Measurements from ENCODE around the gene UBE2I. TPM values are rescaled to one million over a fixed set of nuclear protein-coding genes. Genes with fewer than 3 reads are reported as not detected.

UBE2I gene
- total and polyA plus RNA-seq, 4 donors, result 19.4 to 23.9 (median 22.5) TPM

GRCh38 chr16:1279081-1279944 is 30.1 kb upstream of the UBE2I start:
- H3K36me3 ChIP-seq (ENCODE audit: control insufficient read depth in 4 of 4, insufficient read depth in 3 of 4, low read depth in 1 of 4, low read length in 3 of 4), result no peaks in the 10 kb centered on the region
- H3K9ac ChIP-seq (ENCODE audit: low read depth in 1 of 2, low read length in 2 of 2), result no peak overlapping the region
- H3K27me3 ChIP-seq (ENCODE audit: control insufficient read depth in 4 of 4, insufficient read depth in 4 of 4, low read length in 3 of 4), result peaks cover 0 to 3% (median 0%) of the 10 kb centered on the region in 4 donors
- H3K4me3 ChIP-seq (ENCODE audit: low read depth in 1 of 3, low read length in 3 of 3), result no peak overlapping the region
- H3K9me3 ChIP-seq (ENCODE audit: control insufficient read depth in 4 of 4, low read length in 3 of 4), result no peaks in the 10 kb centered on the region
- no peaks in the 10 kb centered on the region for H3K4me1 ChIP-seq (ENCODE audit: control insufficient read depth in 4 of 4, insufficient read depth in 4 of 4, low read length in 3 of 4)
- TF ChIP-seq FOXA2 (IDR thresholded peaks at IDR 0.05), result no peak
- no peak for TF ChIP-seq MAX (IDR thresholded peaks at IDR 0.05)
- no peak for TF ChIP-seq ZBTB33 (IDR thresholded peaks at IDR 0.05)
- no peak for TF ChIP-seq FOXA1 (IDR thresholded peaks at IDR 0.05)
- no peak for TF ChIP-seq HNF4G (IDR thresholded peaks at IDR 0.05)
- TF ChIP-seq, protein P1, sequence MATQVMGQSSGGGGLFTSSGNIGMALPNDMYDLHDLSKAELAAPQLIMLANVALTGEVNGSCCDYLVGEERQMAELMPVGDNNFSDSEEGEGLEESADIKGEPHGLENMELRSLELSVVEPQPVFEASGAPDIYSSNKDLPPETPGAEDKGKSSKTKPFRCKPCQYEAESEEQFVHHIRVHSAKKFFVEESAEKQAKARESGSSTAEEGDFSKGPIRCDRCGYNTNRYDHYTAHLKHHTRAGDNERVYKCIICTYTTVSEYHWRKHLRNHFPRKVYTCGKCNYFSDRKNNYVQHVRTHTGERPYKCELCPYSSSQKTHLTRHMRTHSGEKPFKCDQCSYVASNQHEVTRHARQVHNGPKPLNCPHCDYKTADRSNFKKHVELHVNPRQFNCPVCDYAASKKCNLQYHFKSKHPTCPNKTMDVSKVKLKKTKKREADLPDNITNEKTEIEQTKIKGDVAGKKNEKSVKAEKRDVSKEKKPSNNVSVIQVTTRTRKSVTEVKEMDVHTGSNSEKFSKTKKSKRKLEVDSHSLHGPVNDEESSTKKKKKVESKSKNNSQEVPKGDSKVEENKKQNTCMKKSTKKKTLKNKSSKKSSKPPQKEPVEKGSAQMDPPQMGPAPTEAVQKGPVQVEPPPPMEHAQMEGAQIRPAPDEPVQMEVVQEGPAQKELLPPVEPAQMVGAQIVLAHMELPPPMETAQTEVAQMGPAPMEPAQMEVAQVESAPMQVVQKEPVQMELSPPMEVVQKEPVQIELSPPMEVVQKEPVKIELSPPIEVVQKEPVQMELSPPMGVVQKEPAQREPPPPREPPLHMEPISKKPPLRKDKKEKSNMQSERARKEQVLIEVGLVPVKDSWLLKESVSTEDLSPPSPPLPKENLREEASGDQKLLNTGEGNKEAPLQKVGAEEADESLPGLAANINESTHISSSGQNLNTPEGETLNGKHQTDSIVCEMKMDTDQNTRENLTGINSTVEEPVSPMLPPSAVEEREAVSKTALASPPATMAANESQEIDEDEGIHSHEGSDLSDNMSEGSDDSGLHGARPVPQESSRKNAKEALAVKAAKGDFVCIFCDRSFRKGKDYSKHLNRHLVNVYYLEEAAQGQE (IDR thresholded peaks at IDR 0.05), result no peak
- TF ChIP-seq RAD21 (IDR thresholded peaks at IDR 0.05), result no peak
- TF ChIP-seq RXRA (IDR thresholded peaks at IDR 0.05), result no peak
- TF ChIP-seq EGR1 (IDR thresholded peaks at IDR 0.05; ENCODE audit: low read depth in 2 of 2), result no peak
- no peak for TF ChIP-seq SP1 (IDR thresholded peaks at IDR 0.05)
- TF ChIP-seq YY1 (IDR thresholded peaks at IDR 0.05), result no peak
- no peak for DNase-seq (ENCODE audit: low spot score)
- WGBS, result 72% methylated on average over 30 of the region's 30 CpGs
- H3K27ac ChIP-seq (ENCODE audit: low read depth in 1 of 2, low read length in 2 of 2), result no peak overlapping the region

DNA sequence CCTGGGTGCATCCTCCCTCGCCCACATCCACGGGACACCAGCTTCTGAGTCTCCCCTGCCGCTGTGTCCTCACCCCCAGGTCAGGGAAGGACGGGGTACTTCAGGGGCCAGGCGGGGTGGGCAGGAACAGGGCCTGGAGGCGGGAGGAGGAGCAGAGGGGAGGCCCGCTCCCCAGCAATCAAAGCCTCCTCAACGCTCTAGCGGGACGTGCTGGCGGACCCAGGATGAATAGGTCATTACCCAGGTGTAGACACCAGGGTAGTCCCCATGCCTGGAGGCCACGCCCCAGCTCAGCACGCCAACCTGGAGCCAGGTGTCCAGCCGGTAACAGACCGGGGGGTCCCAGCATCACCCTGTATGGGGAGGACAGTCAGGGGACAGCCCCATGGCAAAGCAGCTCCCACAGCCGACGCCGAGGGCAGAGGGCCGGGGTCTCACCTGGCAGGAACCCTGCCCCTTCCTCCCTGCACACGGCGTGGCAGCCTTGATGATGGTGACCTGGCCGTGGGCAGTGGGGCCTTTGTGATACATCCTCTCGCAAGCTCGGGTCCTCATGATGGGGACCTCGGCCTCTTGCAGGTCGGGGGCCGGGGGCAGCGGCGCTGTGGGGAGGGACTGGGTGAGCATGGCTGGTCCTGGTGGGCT is 29.4 kb upstream of the UBE2I start:
- peaks cover 0 to 3% (median 0%) of the 10 kb centered on the region in 4 donors for H3K27me3 ChIP-seq (ENCODE audit: control insufficient read depth in 4 of 4, insufficient read depth in 4 of 4, low read length in 3 of 4)
- no peak overlapping the region for H3K4me3 ChIP-seq (ENCODE audit: low read depth in 1 of 3, low read length in 3 of 3)
- no peaks in the 10 kb centered on the region for H3K36me3 ChIP-seq (ENCODE audit: control insufficient read depth in 4 of 4, insufficient read depth in 3 of 4, low read depth in 1 of 4, low read length in 3 of 4)
- H3K9me3 ChIP-seq (ENCODE audit: control insufficient read depth in 4 of 4, low read length in 3 of 4), result no peaks in the 10 kb centered on the region
- H3K4me1 ChIP-seq (ENCODE audit: control insufficient read depth in 4 of 4, insufficient read depth in 4 of 4, low read length in 3 of 4), result no peaks in the 10 kb centered on the region
- 84% methylated on average over 29 of the region's 29 CpGs for WGBS
- no peak overlapping the region for H3K27ac ChIP-seq (ENCODE audit: low read depth in 1 of 2, low read length in 2 of 2)
- no peak for DNase-seq (ENCODE audit: low spot score)
- TF ChIP-seq, protein P2, sequence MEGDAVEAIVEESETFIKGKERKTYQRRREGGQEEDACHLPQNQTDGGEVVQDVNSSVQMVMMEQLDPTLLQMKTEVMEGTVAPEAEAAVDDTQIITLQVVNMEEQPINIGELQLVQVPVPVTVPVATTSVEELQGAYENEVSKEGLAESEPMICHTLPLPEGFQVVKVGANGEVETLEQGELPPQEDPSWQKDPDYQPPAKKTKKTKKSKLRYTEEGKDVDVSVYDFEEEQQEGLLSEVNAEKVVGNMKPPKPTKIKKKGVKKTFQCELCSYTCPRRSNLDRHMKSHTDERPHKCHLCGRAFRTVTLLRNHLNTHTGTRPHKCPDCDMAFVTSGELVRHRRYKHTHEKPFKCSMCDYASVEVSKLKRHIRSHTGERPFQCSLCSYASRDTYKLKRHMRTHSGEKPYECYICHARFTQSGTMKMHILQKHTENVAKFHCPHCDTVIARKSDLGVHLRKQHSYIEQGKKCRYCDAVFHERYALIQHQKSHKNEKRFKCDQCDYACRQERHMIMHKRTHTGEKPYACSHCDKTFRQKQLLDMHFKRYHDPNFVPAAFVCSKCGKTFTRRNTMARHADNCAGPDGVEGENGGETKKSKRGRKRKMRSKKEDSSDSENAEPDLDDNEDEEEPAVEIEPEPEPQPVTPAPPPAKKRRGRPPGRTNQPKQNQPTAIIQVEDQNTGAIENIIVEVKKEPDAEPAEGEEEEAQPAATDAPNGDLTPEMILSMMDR (IDR thresholded peaks at IDR 0.05; ENCODE audit: low read depth, low read length, missing input control), result no peak
- TF ChIP-seq, protein P1 (IDR thresholded peaks at IDR 0.05), result no peak
- no peak for TF ChIP-seq HNF4G (IDR thresholded peaks at IDR 0.05)
- no peak for TF ChIP-seq ZBTB33 (IDR thresholded peaks at IDR 0.05)
- no peak overlapping the region for H3K9ac ChIP-seq (ENCODE audit: low read depth in 1 of 2, low read length in 2 of 2)
